HepG2 (cell line): ENCODE measurements around the gene SAMD4B. TPM values are rescaled to one million over a fixed set of nuclear protein-coding genes. Genes with fewer than 3 reads are reported as not detected.

ENCODE experiments used
- CBX1 ChIP-seq: IDR thresholded peaks from one replicate; pipeline ENCODE4 v1.6.1; 2016; ENCODE audit warnings: antibody characterized with exemption, low read depth
- IRF2 ChIP-seq: IDR thresholded peaks from 2 replicates; pipeline ENCODE4 v1.6.1; 2018; ENCODE audit warnings: missing genetic modification reagents, missing compliant biosample characterization
- KAT2B ChIP-seq: fragments of 150-350 bp; IDR thresholded peaks from 2 replicates; pipeline ENCODE4 v1.6.1; 2014; ENCODE audit warnings: low read depth, low read length, borderline replicate concordance
- MATR3 ChIP-seq: sonication (generic); formaldehyde crosslinking; IDR thresholded peaks from 2 replicates; pipeline ENCODE4 v1.4.0; 2020; ENCODE audit warnings: missing genetic modification reagents
- MEIS2 ChIP-seq: sonication (generic); formaldehyde crosslinking; IDR thresholded peaks from 2 replicates; pipeline ENCODE4 v1.9.0; 2021; ENCODE audit warnings: mild to moderate bottlenecking, missing genetic modification reagents
- MXI1 ChIP-seq: IDR thresholded peaks from 3 replicates; pipeline ENCODE4 v1.6.1; 2012; ENCODE audit warnings: low read depth, low read length, inconsistent platforms, borderline replicate concordance
- NPAS2 ChIP-seq: sonication (generic); formaldehyde crosslinking; IDR thresholded peaks from 2 replicates; pipeline ENCODE4 v1.8.0; 2022; ENCODE audit warnings: mild to moderate bottlenecking, missing genetic modification reagents, borderline replicate concordance
- ONECUT2 ChIP-seq: sonication (generic); formaldehyde crosslinking; IDR thresholded peaks from 2 replicates; pipeline ENCODE4 v1.4.0; 2020; ENCODE audit warnings: missing genetic modification reagents
- SNRNP70 ChIP-seq: fragments of 200-400 bp; formaldehyde crosslinking; IDR thresholded peaks from 2 replicates; pipeline ENCODE4 v1.6.1; 2017; ENCODE audit warnings: mild to moderate bottlenecking, low read depth, low read length, moderate library complexity
- TFAP4 ChIP-seq: sonication (generic); IDR thresholded peaks from 2 replicates; pipeline ENCODE4 v1.6.1; 2016; ENCODE audit warnings: low read depth, borderline replicate concordance
- ZC3H13 ChIP-seq: sonication (generic); formaldehyde crosslinking; IDR thresholded peaks from 2 replicates; pipeline ENCODE4 v1.8.1; 2023; ENCODE audit warnings: mild to moderate bottlenecking, missing genetic modification reagents, moderate library complexity
- ZFX ChIP-seq: sonication (generic); formaldehyde crosslinking; IDR thresholded peaks from 2 replicates; pipeline ENCODE4 v1.4.0; 2020; ENCODE audit warnings: mild to moderate bottlenecking, low read depth, missing genetic modification reagents, moderate library complexity
- ZNF329 ChIP-seq: sonication (generic); formaldehyde crosslinking; IDR thresholded peaks from 2 replicates; pipeline ENCODE4 v1.9.0; 2021; ENCODE audit warnings: low read depth, mild to moderate bottlenecking, missing genetic modification reagents
- ZNF354B ChIP-seq: sonication (generic); formaldehyde crosslinking; IDR thresholded peaks from 2 replicates; pipeline ENCODE4 v1.8.0; 2022; ENCODE audit warnings: mild to moderate bottlenecking, missing genetic modification reagents
- ZNF639 ChIP-seq: conservative IDR thresholded peaks from 2 replicates; pipeline ENCODE4 v1.6.1; 2018; ENCODE audit warnings: missing genetic modification reagents
- ZNF652 ChIP-seq: IDR thresholded peaks from 2 replicates; pipeline ENCODE4 v1.6.1; 2016; ENCODE audit warnings: low read depth, borderline replicate concordance
- ZNF674 ChIP-seq: sonication (generic); formaldehyde crosslinking; IDR thresholded peaks from 2 replicates; pipeline ENCODE4 v1.5.0; 2020; ENCODE audit warnings: low read depth, mild to moderate bottlenecking, missing genetic modification reagents
- ZNF737 ChIP-seq: sonication (generic); formaldehyde crosslinking; IDR thresholded peaks from 2 replicates; pipeline ENCODE4 v1.5.0; 2020; ENCODE audit warnings: missing genetic modification reagents, mild to moderate bottlenecking, borderline replicate concordance
- ZNF841 ChIP-seq: sonication (generic); formaldehyde crosslinking; IDR thresholded peaks from 2 replicates; pipeline ENCODE4 v1.8.1; 2023; ENCODE audit warnings: missing genetic modification reagents, borderline replicate concordance
- polyA plus RNA-seq, 8 experiments: library from polyadenylated mRNA; depleted of rRNA in 3 of 8; stranded (reverse) in 7 of 8; unstranded in 1 of 8; fragments of >200 nt; fragmentation: Illumina TruSeq in 4 of 8; extraction: Trizol in 4 of 8; gene quantifications; 2 replicates each; pipeline versions ENCODE4 v1.2.1 to v1.2.3, GENCODE V29; 2011 to 2016; ENCODE audit warnings: low read depth in 4 of 8, missing spikeins in 1 of 8, mixed read lengths in 1 of 8; ENCODE audit not compliant: insufficient read depth in 1 of 8
- total RNA-seq, 5 experiments: library from RNA; depleted of rRNA; stranded (reverse); fragments of >200 nt; fragmentation: Illumina TruSeq; extraction: Trizol; gene quantifications; 2 replicates each; pipeline ENCODE4 v1.2.3, GENCODE V29; 2016; ENCODE audit warnings: low read depth in 1 of 5
- TF ChIP-seq, protein P1 (sequence below): sonication (generic); formaldehyde crosslinking; IDR thresholded peaks from 2 replicates; pipeline ENCODE4 v1.4.0; 2020; ENCODE audit warnings: mild to moderate bottlenecking, missing genetic modification reagents
- TF ChIP-seq, protein P2 (sequence below): sonication (generic); formaldehyde crosslinking; IDR thresholded peaks from 2 replicates; pipeline ENCODE4 v1.4.0; 2020; ENCODE audit warnings: missing genetic modification reagents, borderline replicate concordance

Gene SAMD4B
- total and polyA plus RNA-seq, 2 of the 13 experiments (the other 11 are each of a cell fraction or from before 2014, with no cell fraction given) = 26.0 to 31.8 TPM

- no peak for TF ChIP-seq MATR3
- no peak for TF ChIP-seq IRF2 (CRISPR knock-in tag)
- TF ChIP-seq, protein P1, sequence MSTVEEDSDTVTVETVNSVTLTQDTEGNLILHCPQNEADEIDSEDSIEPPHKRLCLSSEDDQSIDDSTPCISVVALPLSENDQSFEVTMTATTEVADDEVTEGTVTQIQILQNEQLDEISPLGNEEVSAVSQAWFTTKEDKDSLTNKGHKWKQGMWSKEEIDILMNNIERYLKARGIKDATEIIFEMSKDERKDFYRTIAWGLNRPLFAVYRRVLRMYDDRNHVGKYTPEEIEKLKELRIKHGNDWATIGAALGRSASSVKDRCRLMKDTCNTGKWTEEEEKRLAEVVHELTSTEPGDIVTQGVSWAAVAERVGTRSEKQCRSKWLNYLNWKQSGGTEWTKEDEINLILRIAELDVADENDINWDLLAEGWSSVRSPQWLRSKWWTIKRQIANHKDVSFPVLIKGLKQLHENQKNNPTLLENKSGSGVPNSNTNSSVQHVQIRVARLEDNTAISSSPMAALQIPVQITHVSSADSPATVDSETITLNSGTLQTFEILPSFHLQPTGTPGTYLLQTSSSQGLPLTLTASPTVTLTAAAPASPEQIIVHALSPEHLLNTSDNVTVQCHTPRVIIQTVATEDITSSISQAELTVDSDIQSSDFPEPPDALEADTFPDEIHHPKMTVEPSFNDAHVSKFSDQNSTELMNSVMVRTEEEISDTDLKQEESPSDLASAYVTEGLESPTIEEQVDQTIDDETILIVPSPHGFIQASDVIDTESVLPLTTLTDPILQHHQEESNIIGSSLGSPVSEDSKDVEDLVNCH = no peak
- peak; percentile 16; the same call in 1 of the 2 replicates for TF ChIP-seq TFAP4
- TF ChIP-seq NPAS2 (CRISPR knock-in tag) = no peak
- no peak for TF ChIP-seq MEIS2 (CRISPR knock-in tag)
- peak; percentile 8; the same call in 1 of the 2 replicates for TF ChIP-seq ZFX (CRISPR knock-in tag)
- TF ChIP-seq ZNF354B (CRISPR knock-in tag) = no peak
- no peak for TF ChIP-seq ZNF841 (CRISPR knock-in tag)
- no peak for TF ChIP-seq ZNF652
- no peak for TF ChIP-seq ZNF639 (CRISPR knock-in tag)
- TF ChIP-seq CBX1 = no peak
- TF ChIP-seq ONECUT2 (CRISPR knock-in tag) = no peak
- no peak for TF ChIP-seq ZNF329 (CRISPR knock-in tag)
- no peak for TF ChIP-seq SNRNP70
- TF ChIP-seq MXI1 = no peak
- TF ChIP-seq ZNF674 (CRISPR knock-in tag) = no peak
- peak; percentile 36; the same call in 1 of the 2 replicates for TF ChIP-seq ZC3H13 (CRISPR knock-in tag)
- TF ChIP-seq ZNF737 (CRISPR knock-in tag) = no peak
- TF ChIP-seq, protein P2, sequence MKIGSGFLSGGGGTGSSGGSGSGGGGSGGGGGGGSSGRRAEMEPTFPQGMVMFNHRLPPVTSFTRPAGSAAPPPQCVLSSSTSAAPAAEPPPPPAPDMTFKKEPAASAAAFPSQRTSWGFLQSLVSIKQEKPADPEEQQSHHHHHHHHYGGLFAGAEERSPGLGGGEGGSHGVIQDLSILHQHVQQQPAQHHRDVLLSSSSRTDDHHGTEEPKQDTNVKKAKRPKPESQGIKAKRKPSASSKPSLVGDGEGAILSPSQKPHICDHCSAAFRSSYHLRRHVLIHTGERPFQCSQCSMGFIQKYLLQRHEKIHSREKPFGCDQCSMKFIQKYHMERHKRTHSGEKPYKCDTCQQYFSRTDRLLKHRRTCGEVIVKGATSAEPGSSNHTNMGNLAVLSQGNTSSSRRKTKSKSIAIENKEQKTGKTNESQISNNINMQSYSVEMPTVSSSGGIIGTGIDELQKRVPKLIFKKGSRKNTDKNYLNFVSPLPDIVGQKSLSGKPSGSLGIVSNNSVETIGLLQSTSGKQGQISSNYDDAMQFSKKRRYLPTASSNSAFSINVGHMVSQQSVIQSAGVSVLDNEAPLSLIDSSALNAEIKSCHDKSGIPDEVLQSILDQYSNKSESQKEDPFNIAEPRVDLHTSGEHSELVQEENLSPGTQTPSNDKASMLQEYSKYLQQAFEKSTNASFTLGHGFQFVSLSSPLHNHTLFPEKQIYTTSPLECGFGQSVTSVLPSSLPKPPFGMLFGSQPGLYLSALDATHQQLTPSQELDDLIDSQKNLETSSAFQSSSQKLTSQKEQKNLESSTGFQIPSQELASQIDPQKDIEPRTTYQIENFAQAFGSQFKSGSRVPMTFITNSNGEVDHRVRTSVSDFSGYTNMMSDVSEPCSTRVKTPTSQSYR (CRISPR knock-in tag) = no peak
- TF ChIP-seq KAT2B = no peak
These were observed 66.4 kb downstream of the SAMD4B start (continued) for GRCh38 chr19:39408392-39409207.
